H1 (cell line): Measurements from ENCODE around the gene KLHL34. TPM values are rescaled to one million over a fixed set of nuclear protein-coding genes. Genes with fewer than 3 reads are reported as not detected.

Experiments used
- CTCF ChIA-PET: fragments of 300-600 bp; sonication (Branson Sonifier 250); formaldehyde crosslinking; loops from one replicate; lab custom pipeline; 2021; ENCODE audit not compliant: partially characterized antibody; lab: Charles Lee
- POLR2A ChIA-PET: fragments of 300-600 bp; sonication (Branson Sonifier 250); formaldehyde crosslinking; loops from one replicate; lab custom pipeline; 2021; ENCODE audit warnings: inconsistent platforms; ENCODE audit not compliant: partially characterized antibody; lab: Charles Lee
- DNase-seq, 2 experiments: peaks; one replicate each; pipeline versions ENCODE4 v3.0.0 to v3.0.0-alpha.2; 2010 to 2022; ENCODE audit warnings: low spot score in 2 of 2, low read depth in 1 of 2, mixed read lengths in 1 of 2
- FAIRE-seq: peaks from 2 replicates; lab custom pipeline; 2011; peaks lifted over from hg19 to GRCh38; lab: Jason Lieb, UNC
- H2AFZ ChIP-seq: 2 replicates; pipeline ENCODE4 v1.8.1; 2012; ENCODE audit warnings: low read length, inconsistent platforms
- H2AK5ac ChIP-seq: 2 replicates; pipeline ENCODE4 v1.6.1; 2013; ENCODE audit warnings: low read depth, low read length
- H2BK120ac ChIP-seq: replicated peaks from 2 replicates; pipeline ENCODE3; 2013; ENCODE audit warnings: low read depth, low read length, inconsistent platforms
- H2BK12ac ChIP-seq: 2 replicates; pipeline ENCODE4 v1.6.1; 2013; ENCODE audit warnings: low read depth, low read length
- H2BK15ac ChIP-seq: 2 replicates; pipeline ENCODE4 v1.6.1; 2013; ENCODE audit warnings: low read length
- H2BK20ac ChIP-seq: 2 replicates; pipeline ENCODE4 v1.6.1; 2013; ENCODE audit warnings: low read length
- H2BK5ac ChIP-seq: 2 replicates; pipeline ENCODE4 v1.6.1; 2013; ENCODE audit warnings: low read depth, low read length
- H3K14ac ChIP-seq: 2 replicates; pipeline ENCODE4 v1.6.1; 2013; ENCODE audit warnings: inconsistent platforms; ENCODE audit not compliant: insufficient read length
- H3K18ac ChIP-seq: 2 replicates; pipeline ENCODE4 v1.6.1; 2013; ENCODE audit warnings: low read length; ENCODE audit errors: extremely low read depth
- H3K23ac ChIP-seq: 2 replicates; pipeline ENCODE4 v1.6.1; 2013; ENCODE audit warnings: inconsistent platforms; ENCODE audit not compliant: insufficient read length
- H3K23me2 ChIP-seq: 2 replicates; pipeline ENCODE4 v1.6.1; 2013; ENCODE audit warnings: low read depth, low read length
- H3K27ac ChIP-seq: 2 replicates; pipeline ENCODE4 v1.6.1; 2011; ENCODE audit warnings: low read depth, low read length, inconsistent platforms
- H3K27me3 ChIP-seq, 4 experiments: replicated peaks in 1 of 4; 1 replicate in 1 of 4; 2 replicates in 3 of 4; pipeline versions ENCODE4 v1.6.1 to v1.8.1; 2011 to 2013; ENCODE audit warnings: low read length in 3 of 4, mild to moderate bottlenecking in 3 of 4, inconsistent platforms in 2 of 4, mixed read lengths in 2 of 4, moderate library complexity in 1 of 4; ENCODE audit not compliant: control insufficient read depth in 3 of 4, insufficient read depth in 3 of 4; ENCODE audit errors: extremely low read depth in 1 of 4
- H3K36me3 ChIP-seq, 4 experiments: 2 replicates each; pipeline versions ENCODE4 v1.6.1 to v1.8.1; 2011 to 2013; ENCODE audit warnings: mild to moderate bottlenecking in 4 of 4, low read length in 3 of 4, moderate library complexity in 2 of 4, control low read depth in 1 of 4, inconsistent platforms in 1 of 4; ENCODE audit not compliant: insufficient read depth in 4 of 4, control insufficient read depth in 2 of 4
- H3K4ac ChIP-seq: replicated peaks from 2 replicates; pipeline ENCODE3; 2013; ENCODE audit warnings: low read length, low read depth, mixed read lengths, inconsistent platforms; ENCODE audit not compliant: insufficient read length
- H3K4me1 ChIP-seq, 4 experiments: replicated peaks in 1 of 4; 1 replicate in 1 of 4; 2 replicates in 3 of 4; pipeline versions ENCODE4 v1.6.1 to v1.8.1; 2011 to 2013; ENCODE audit warnings: low read length in 3 of 4, inconsistent platforms in 2 of 4, mixed read lengths in 1 of 4; ENCODE audit not compliant: insufficient read depth in 4 of 4, control insufficient read depth in 3 of 4
- H3K4me2 ChIP-seq, 2 experiments: 2 replicates each; pipeline versions ENCODE4 v1.6.1 to v1.8.1; 2011 to 2013; ENCODE audit warnings: low read depth in 2 of 2, low read length in 2 of 2, control low read depth in 1 of 2, inconsistent platforms in 1 of 2, mild to moderate bottlenecking in 1 of 2; ENCODE audit not compliant: insufficient read depth in 1 of 2
- H3K4me3 ChIP-seq, 4 experiments: fragments of 200-600, 300-600 bp in 1 of 4; sonication (generic), shearing (Covaris generic), sonication (Bioruptor Twin) in 1 of 4; 2 replicates each; pipeline versions ENCODE4 v1.5.1 to v1.8.1; 2011 to 2016; ENCODE audit warnings: low read length in 4 of 4, low read depth in 3 of 4, control low read depth in 2 of 4, inconsistent platforms in 2 of 4, mild to moderate bottlenecking in 2 of 4, mixed read lengths in 1 of 4, moderate library complexity in 1 of 4; ENCODE audit not compliant: insufficient read depth in 2 of 4; ENCODE audit errors: extremely low read depth in 1 of 4
- H3K56ac ChIP-seq: replicated peaks from 2 replicates; pipeline ENCODE3; 2013; ENCODE audit warnings: low read depth, mild to moderate bottlenecking, mixed read lengths, low read length, inconsistent platforms; ENCODE audit not compliant: insufficient read length
- H3K79me1 ChIP-seq: 2 replicates; pipeline ENCODE4 v1.6.1; 2013; ENCODE audit warnings: low read depth, low read length, control low read depth
- H3K79me2 ChIP-seq, 2 experiments: 2 replicates each; pipeline versions ENCODE4 v1.6.1 to v1.8.1; 2012 to 2013; ENCODE audit warnings: low read length in 2 of 2, mild to moderate bottlenecking in 2 of 2, inconsistent platforms in 1 of 2; ENCODE audit not compliant: insufficient read depth in 2 of 2, control insufficient read depth in 1 of 2
- H3K9ac ChIP-seq, 4 experiments: replicated peaks in 1 of 4; 1 replicate in 1 of 4; 2 replicates in 3 of 4; pipeline versions ENCODE4 v1.6.1 to v1.8.1; 2011 to 2013; ENCODE audit warnings: low read depth in 3 of 4, low read length in 3 of 4, control low read depth in 2 of 4, mild to moderate bottlenecking in 2 of 4, moderate library complexity in 2 of 4, inconsistent platforms in 1 of 4; ENCODE audit errors: extremely low read depth in 1 of 4
- H3K9me3 ChIP-seq, 2 experiments: 2 replicates each; pipeline versions ENCODE4 v1.6.1 to v1.8.1; 2012 to 2013; ENCODE audit warnings: mild to moderate bottlenecking in 2 of 2, moderate library complexity in 2 of 2, control low read depth in 1 of 2, inconsistent platforms in 1 of 2, low read depth in 1 of 2, low read length in 1 of 2, mixed read lengths in 1 of 2; ENCODE audit not compliant: insufficient read depth in 2 of 2
- H4K20me1 ChIP-seq, 2 experiments: replicated peaks in 1 of 2; 2 replicates each; pipeline versions ENCODE3 to v1.8.1; 2011 to 2013; ENCODE audit warnings: inconsistent platforms in 2 of 2, low read length in 2 of 2, mild to moderate bottlenecking in 1 of 2; ENCODE audit not compliant: insufficient read depth in 2 of 2, control insufficient read depth in 1 of 2
- H4K5ac ChIP-seq: 2 replicates; pipeline ENCODE4 v1.6.1; 2013; ENCODE audit warnings: low read length, low read depth, mixed read lengths, inconsistent platforms; ENCODE audit not compliant: insufficient read length
- H4K8ac ChIP-seq: 2 replicates; pipeline ENCODE4 v1.8.0; 2013; ENCODE audit warnings: mild to moderate bottlenecking, moderate library complexity, low read length, inconsistent platforms; ENCODE audit not compliant: insufficient read depth; ENCODE audit errors: extremely low read depth
- H4K91ac ChIP-seq: replicated peaks from 2 replicates; pipeline ENCODE3; 2013; ENCODE audit warnings: low read length, mixed read lengths, inconsistent platforms; ENCODE audit not compliant: insufficient read length
- CHD2 ChIP-seq: IDR thresholded peaks from 2 replicates; pipeline ENCODE4 v1.6.1; 2012; ENCODE audit warnings: low read length, improper control_type of control experiment
- EGR1 ChIP-seq: IDR thresholded peaks from 2 replicates; pipeline ENCODE4 v1.6.1; 2011; ENCODE audit warnings: low read depth, low read length, borderline replicate concordance
- EP300 ChIP-seq, 2 experiments: IDR thresholded peaks; 1 replicate in 1 of 2; 2 replicates in 1 of 2; pipeline ENCODE4 v1.6.1; 2011 to 2012; ENCODE audit warnings: low read depth in 2 of 2, low read length in 2 of 2, mild to moderate bottlenecking in 2 of 2, borderline replicate concordance in 1 of 2, inconsistent platforms in 1 of 2, moderate library complexity in 1 of 2
- EZH2 ChIP-seq: fragments of 200-600 bp; sonication (generic); IDR thresholded peaks from 2 replicates; pipeline ENCODE4 v1.7.1; 2012; ENCODE audit warnings: low read depth, mild to moderate bottlenecking, moderate library complexity, low read length, inconsistent platforms; ENCODE audit not compliant: severe bottlenecking
- FOSL1 ChIP-seq: IDR thresholded peaks from 2 replicates; pipeline ENCODE4 v1.6.1; 2011; ENCODE audit warnings: mild to moderate bottlenecking, low read depth, low read length, moderate library complexity; ENCODE audit not compliant: insufficient read depth
- JUN ChIP-seq: IDR thresholded peaks from 2 replicates; pipeline ENCODE4 v1.6.1; 2011; ENCODE audit warnings: low read depth, mild to moderate bottlenecking, improper control_type of control experiment, low read length
- KDM4A ChIP-seq: IDR thresholded peaks from one replicate; pipeline ENCODE4 v1.7.1; 2012; ENCODE audit warnings: low read depth, mild to moderate bottlenecking, moderate library complexity, low read length, inconsistent platforms; ENCODE audit not compliant: severe bottlenecking
- RBBP5 ChIP-seq: IDR thresholded peaks from 2 replicates; pipeline ENCODE4 v1.7.1; 2012; ENCODE audit warnings: low read depth, mild to moderate bottlenecking, inconsistent platforms, low read length, moderate library complexity, borderline replicate concordance
- RFX5 ChIP-seq: IDR thresholded peaks from 2 replicates; pipeline ENCODE4 v1.6.1; 2011; ENCODE audit warnings: low read depth, low read length, improper control_type of control experiment, borderline replicate concordance
- SIX5 ChIP-seq: IDR thresholded peaks from 2 replicates; pipeline ENCODE4 v1.6.1; 2011; ENCODE audit warnings: mild to moderate bottlenecking, low read depth, low read length
- SRF ChIP-seq: IDR thresholded peaks from 2 replicates; pipeline ENCODE4 v1.6.1; 2011; ENCODE audit warnings: mild to moderate bottlenecking, low read depth, low read length, moderate library complexity
- TCF12 ChIP-seq: IDR thresholded peaks from 2 replicates; pipeline ENCODE4 v1.6.1; 2011; ENCODE audit warnings: low read depth, mild to moderate bottlenecking, low read length
- YY1 ChIP-seq: IDR thresholded peaks from 2 replicates; pipeline ENCODE4 v1.6.1; 2011; ENCODE audit warnings: low read depth, mild to moderate bottlenecking, low read length
- ZNF274 ChIP-seq: IDR thresholded peaks from 2 replicates; pipeline ENCODE4 v1.7.0; 2012; ENCODE audit warnings: low read length, borderline replicate concordance; ENCODE audit errors: extremely low read depth
- WGBS, 2 experiments: shearing (Covaris generic) in 1 of 2; methylation state at CpG; one replicate each; pipeline versions ENCODE4 v1.1.6 to v1.1.7; 2013 to 2015; ENCODE audit warnings: low lambda C conversion rate in 2 of 2, mixed read lengths in 2 of 2, inconsistent platforms in 1 of 2, low coverage in 1 of 2, missing lambda C conversion rate in 1 of 2; ENCODE audit not compliant: insufficient replicate concordance in 2 of 2, insufficient coverage in 1 of 2, insufficient read length in 1 of 2; ENCODE audit errors: extremely low coverage in 1 of 2, missing lambda C conversion rate in 1 of 2; 5-methylcytosine and 5-hydroxymethylcytosine counted together
- polyA plus RNA-seq, 7 experiments: library from polyadenylated mRNA; depleted of rRNA in 3 of 7; stranded (reverse) in 5 of 7; unstranded in 2 of 7; fragments of >200 nt in 5 of 7; fragments of 200-250 nt in 2 of 7; gene quantifications; 1 replicate in 5 of 7; 2 replicates in 1 of 7; 4 replicates in 1 of 7; pipeline versions ENCODE4 v1.2.1 to v1.2.3, GENCODE V29; 2011 to 2013; ENCODE audit warnings: missing spikeins in 2 of 7, mixed read lengths in 2 of 7
- total RNA-seq: library from RNA; stranded (reverse); fragmentation: NEBNext Ultra II Directional; extraction: Animal tissue kit (Norgen Biotek cat#: 25700); gene quantifications from 2 replicates; pipeline ENCODE4 v1.2.1, GENCODE V29; 2021
- TF ChIP-seq, protein P1 (sequence below): IDR thresholded peaks from 2 replicates; pipeline ENCODE4 v1.6.1; 2011; ENCODE audit warnings: low read depth, mild to moderate bottlenecking, low read length; ENCODE audit not compliant: insufficient read depth

Gene KLHL34
- total and polyA plus RNA-seq, 2 of the 8 experiments (the other 6 are each of a cell fraction or from before 2014, with no cell fraction given), result not detected

DNA sequence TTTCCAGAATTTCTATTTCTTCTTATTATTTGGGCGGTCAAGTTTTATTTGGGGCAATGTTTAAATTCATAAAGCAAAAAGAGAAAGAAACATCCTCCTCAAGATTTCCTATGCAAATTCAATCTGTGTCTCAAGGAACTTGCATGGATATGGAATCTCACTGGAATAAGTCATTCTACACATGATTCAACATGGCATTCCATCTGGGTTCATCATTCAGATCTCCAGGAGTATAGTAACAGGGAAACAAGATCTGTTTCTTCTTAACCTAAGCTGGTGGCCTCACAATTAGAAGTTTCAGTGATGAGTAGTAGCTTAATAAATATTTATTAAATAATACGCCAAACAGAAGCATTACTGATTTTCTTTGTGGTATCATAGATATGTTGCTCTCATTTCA is 19.8 kb downstream of the KLHL34 start:
- Histone ChIP-seq H2BK20ac (no peak overlapping the region), H3K23me2 (no peaks in the 10 kb centered on the region), H4K20me1 (no peaks in the 10 kb centered on the region), H2BK5ac (no peak overlapping the region), H3K56ac (no peak overlapping the region), H4K8ac (no peak overlapping the region), H3K4ac (no peak overlapping the region), H2BK12ac (no peak overlapping the region), H3K14ac (no peak overlapping the region), H3K27ac (no peak overlapping the region), H3K27me3 (no peaks in the 10 kb centered on the region), H4K91ac (no peak overlapping the region), H3K9me3 (no peaks in the 10 kb centered on the region), H2AFZ (no peak overlapping the region), H3K4me3 (no peak overlapping the region), H3K79me1 (no peaks in the 10 kb centered on the region), H3K79me2 (no peaks in the 10 kb centered on the region), H2BK15ac (no peak overlapping the region), H3K4me1 (0 out of 7 replicates have a peak, but pooled peaks cover 0 to 2% (median 0%) of the 10 kb centered on the region in 4 experiments), H3K9ac (no peak overlapping the region), H4K5ac (no peak overlapping the region), H3K4me2 (no peak overlapping the region), H3K36me3 (no peaks in the 10 kb centered on the region; a peak in 1 of 8 replicates), H2AK5ac (no peak overlapping the region), H2BK120ac (no peak overlapping the region), H3K18ac (no peak overlapping the region), H3K23ac (no peak overlapping the region)
- 100% methylated on average over 2 of the region's 2 CpGs; no CpG with 5 or more reads in 1 of the 2 experiments for WGBS, 2 experiments
- ChIA-PET CTCF (no interaction called here), POLR2A (no interaction called here)
- FAIRE-seq (no peak), DNase-seq (no peak)
- TF ChIP-seq RFX5 (no peak), ZNF274 (no peak), YY1 (no peak), FOSL1 (no peak), RBBP5 (no peak), KDM4A (no peak), SIX5 (no peak), CHD2 (no peak), SRF (no peak), TCF12 (no peak), JUN (no peak), EZH2 (no peak), EP300 (IDR thresholded peaks at IDR 0.05; ENCODE audit: borderline replicate concordance in 1 of 2, low read depth in 2 of 2, low read length in 2 of 2) (no peak), EGR1 (no peak)
- TF ChIP-seq, protein P1, sequence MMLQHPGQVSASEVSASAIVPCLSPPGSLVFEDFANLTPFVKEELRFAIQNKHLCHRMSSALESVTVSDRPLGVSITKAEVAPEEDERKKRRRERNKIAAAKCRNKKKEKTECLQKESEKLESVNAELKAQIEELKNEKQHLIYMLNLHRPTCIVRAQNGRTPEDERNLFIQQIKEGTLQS, result no peak
